NCI-H82 (cell line): ENCODE results near the gene BMPR1B.
"Not testable (repeated sequence)": the region's sequence is repeated elsewhere in the genome, so short reads cannot be mapped to it uniquely, and the experiment has no call there.

Source experiments
- DNase-seq: peaks from one replicate; lab custom pipeline; 2025; lab: John Stamatoyannopoulos, UW

Gene BMPR1B

GRCh38 chr4:95038791-95039190 lies 281.0 kb downstream of the BMPR1B start:
- no peak for DNase-seq

DNA sequence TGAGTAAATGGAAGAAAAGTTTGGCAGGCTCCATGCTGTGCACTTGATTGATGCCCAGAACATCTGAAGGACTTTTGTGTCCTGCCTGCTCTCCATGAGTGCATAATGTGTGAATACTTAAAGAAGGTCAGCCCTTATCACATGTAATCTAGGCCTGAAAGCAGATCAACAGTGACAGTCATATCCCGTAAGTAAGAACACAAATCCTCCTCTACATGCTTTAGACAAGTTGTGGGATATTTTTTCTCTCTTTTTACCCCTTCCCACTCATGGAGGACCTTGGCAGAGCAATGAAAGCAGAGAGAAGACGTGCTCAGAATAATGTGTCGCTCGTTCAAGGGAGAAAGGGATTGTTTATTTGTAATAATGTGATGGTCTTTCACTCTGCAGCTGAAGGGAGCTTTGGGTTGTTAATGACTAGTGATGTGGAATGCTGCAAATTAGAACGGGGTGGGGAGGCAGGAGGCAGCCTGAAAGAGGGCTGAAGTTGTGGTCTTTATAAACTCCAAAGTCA lies 286.6 kb downstream of the BMPR1B start:
- DNase-seq, result no peak

- DNase-seq, result no peak
Measured at GRCh38 chr4:95045429-95045828, 287.7 kb downstream of the BMPR1B start.

DNA sequence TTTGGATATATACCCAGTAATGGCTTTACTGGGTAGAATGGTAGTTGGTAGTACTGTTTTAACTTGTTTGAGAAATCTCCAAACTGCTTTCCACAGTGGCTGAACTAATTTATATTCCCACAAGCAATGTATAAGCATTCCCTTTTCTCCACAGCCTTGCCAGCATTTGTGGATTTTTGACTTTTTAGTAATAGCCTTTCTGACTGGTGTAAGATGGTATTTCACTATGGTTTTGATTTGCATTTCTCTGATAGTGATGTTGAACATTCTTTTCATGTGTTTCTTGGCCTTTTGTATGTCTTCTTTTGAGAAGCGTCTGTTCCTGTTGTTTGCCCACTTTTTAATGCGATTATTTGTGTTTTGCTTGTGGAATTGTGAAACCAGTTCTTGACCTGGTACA lies 290.5 kb downstream of the BMPR1B start:
- DNase-seq, result no peak

DNA sequence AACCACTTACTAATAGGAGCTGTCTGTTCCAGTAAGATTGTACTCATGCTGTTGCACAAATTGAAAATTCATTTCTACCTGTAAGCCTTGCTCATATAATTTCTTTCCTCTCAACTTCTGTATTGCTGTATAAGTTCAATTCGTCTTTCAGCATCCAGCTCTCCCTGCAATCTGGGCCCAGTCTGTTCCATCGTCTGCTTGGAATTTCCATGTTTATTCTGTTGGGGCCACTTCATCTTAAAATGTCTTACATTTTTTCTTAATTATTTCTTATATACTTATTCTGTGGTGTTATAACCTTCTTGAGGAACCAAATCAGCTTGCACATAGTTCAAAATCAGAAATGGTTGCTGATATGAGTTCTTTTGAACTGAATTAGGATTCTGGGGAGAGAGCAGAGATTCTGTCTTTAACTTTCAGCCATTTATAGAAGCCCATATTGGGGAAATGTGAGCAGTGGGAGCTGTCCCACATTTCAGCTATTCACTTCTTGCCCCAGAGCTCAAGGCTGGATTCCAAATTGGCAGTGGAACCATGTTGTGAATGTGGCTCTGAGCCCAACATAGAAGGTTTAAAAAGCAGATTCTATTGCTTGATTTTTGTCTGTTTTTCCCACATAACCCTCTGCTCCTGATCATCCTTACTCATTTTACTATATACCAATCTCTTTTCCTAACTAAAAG lies 291.9 kb downstream of the BMPR1B start:
- no peak for DNase-seq

DNA sequence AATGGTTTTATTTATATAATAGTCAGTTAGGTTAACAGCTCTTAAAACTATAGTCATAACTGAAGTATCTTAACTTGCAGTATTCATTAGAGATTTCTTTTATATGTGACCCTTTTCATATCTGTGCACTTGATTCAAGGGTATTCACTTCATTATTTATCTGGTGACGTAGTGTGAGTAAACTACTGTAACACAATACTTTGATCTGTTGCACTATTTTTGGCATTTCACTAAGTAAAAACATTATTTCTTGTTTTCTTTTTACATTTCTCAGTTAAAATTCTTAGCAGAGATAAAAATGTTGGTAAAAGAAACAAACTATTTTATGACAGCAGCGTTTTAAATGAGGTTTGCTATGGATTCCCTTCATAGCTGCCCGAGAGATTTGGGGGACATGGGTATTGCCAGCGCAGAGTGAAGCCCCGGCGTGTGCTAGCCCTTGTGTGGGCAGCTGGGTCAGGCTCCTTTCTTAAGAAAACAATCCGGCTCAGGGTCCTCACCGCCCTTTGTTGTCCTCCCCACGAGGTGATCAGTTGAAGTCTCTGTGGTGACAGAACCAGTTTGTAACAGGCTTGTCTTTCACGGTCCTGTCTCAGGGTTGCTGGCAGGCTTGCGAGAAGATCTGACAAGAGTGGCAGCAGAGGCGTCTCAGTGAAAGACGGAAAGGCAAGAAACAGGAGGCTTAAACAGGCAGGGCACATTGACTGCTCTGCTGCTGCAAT lies 293.4 kb downstream of the BMPR1B start:
- DNase-seq, result no peak

DNA sequence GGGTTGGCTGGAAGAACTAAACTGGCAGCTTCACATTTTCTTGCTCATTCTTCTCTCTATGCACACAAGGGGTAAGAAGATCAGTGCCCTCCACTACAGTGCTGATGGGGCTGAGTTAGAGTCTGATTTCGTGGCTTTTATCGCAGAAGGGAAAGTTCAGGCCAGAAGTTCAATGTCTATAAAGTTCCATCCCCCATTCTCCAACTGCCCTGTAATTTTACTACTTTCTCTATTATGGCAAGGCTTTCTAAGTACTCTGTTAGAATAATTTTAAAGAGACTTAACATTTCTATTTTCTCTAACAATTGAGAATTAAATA lies 293.9 kb downstream of the BMPR1B start:
- no peak for DNase-seq

DNA sequence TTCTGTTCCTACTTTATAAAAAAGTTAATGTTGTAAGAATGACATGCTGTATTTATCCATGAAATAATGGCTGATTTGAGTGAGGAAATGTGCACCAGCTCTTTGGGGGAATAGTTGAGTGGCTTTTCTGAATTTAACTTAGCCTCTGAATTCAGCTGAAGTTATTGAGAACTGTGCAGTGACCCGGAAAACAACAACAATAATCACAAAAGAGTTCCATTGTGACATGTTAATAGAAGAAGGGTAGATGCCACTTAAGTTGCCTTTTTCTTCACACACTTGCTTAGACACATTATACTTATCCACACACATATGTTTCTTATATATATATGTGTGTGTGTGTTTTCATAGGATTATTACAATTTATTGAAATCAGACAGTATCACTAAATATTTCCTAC lies 301.2 kb downstream of the BMPR1B start:
- no peak for DNase-seq

DNA sequence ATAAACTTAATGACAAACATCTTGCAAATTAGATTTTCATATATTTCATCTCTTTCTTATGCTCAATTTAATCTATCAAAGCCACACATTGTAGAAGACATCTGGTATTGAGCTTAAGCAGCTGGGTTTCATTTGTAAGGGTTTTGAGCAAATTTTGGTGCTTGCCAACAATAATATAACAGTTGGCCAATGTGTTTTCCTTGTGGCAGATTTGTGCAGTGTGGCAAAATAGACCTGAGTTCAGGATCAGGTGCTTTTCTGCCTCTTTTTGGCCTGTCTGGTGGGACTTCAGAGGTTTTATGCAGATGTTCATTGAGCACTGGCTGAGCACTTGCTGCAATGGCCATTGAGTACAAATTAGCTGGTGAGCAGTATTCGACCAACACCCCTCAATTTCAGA lies 301.9 kb downstream of the BMPR1B start:
- DNase-seq, result no peak

- no peak for DNase-seq
Measured at GRCh38 chr4:95061220-95061619, 303.5 kb downstream of the BMPR1B start.

GRCh38 chr4:95061801-95062200 lies 304.0 kb downstream of the BMPR1B start:
- DNase-seq, result not testable (repeated sequence)

GRCh38 chr4:95066050-95066449 lies 308.3 kb downstream of the BMPR1B start:
- no peak for DNase-seq

DNA sequence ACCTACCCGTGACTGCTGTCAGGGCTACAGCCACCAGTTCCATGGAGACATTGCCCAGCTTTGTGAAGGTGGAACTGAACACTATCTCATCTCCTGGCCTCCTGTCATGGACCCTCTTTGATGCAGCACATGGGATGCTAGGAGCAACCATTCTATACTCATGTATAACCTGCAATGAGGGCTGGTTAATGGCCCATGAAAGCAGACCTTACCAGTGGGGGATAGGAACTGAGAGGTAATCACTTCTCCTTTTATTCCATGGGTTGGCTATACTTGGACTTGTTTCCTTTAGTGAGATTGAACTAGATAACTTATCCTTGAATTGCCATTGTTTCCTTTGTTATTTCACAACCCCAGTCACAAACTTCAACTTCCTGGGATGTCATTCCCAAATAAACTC lies 310.6 kb downstream of the BMPR1B start:
- no peak for DNase-seq

DNA sequence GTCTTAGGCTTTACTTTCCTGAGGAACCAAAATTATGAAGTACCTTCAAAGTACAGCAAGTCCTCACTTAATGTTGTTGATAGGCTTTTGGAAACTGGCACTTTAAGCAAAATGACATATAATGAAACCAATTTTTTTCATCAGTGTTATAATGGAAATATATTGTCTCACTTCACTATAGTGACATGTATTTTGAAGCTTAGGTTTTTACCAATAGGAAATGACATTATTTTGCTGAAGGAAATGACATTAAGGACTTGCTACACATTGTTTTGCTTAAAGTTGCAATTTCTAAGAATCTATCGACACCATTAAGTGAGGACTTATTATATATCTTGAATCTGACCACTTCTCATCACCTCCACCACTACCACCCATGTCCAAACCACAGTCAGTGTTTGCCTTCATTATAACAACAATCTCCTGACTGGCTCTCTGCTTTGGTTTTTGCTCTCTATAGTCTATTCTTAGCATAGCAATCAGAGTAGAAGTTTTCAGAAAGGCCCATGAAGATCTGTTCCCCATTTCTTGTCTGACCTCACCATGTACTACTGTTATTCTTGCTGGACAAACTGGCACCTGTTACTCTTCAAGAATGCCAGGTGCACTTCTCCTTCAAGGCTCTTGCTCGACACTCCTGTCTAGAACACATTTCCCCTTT lies 311.2 kb downstream of the BMPR1B start:
- DNase-seq, result no peak

- no peak for DNase-seq
Measured at GRCh38 chr4:95071851-95072250, 314.1 kb downstream of the BMPR1B start.

- DNase-seq, result no peak
Measured at GRCh38 chr4:95073646-95074045, 315.9 kb downstream of the BMPR1B start.

- DNase-seq, result no peak
Measured at GRCh38 chr4:95077864-95078263, 320.1 kb downstream of the BMPR1B start.

DNA sequence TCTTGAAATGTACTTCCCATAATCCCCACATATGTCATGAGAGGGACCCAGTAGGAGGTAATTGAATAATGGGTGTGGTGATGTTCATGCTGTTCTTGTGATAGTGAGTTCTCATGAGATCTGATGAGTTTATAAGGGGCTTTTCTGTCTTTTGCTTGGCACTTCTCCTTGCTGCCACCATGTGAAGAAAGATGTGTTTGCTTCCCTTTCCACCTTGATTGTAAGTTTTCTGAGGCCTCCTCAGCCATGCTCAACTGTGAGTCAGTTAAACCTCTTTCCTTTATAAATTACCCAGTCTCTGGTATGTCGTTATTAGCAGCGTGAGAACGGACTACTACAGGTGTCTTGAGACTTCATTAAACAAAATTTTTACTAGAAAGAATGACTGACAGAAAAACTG lies 323.2 kb downstream of the BMPR1B start:
- DNase-seq, result no peak

DNA sequence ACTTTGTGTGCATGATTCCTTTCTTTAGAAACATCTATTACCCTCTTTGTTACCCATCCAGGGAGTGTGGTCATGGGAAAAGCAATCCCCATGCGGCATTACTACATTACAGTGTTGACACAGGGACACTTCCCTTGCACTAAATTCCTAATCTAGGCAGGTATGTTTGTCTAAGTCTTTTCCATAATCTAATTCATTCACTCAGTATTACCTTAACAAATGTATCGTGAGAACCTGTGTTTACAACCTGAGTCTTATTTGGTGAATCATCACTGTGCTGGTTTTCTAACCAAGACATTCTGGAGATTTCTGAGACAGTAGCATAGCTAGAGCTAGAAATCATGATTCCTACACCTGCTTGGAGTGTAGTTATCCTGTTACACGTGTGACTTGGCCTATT lies 326.8 kb downstream of the BMPR1B start:
- DNase-seq, result no peak

DNA sequence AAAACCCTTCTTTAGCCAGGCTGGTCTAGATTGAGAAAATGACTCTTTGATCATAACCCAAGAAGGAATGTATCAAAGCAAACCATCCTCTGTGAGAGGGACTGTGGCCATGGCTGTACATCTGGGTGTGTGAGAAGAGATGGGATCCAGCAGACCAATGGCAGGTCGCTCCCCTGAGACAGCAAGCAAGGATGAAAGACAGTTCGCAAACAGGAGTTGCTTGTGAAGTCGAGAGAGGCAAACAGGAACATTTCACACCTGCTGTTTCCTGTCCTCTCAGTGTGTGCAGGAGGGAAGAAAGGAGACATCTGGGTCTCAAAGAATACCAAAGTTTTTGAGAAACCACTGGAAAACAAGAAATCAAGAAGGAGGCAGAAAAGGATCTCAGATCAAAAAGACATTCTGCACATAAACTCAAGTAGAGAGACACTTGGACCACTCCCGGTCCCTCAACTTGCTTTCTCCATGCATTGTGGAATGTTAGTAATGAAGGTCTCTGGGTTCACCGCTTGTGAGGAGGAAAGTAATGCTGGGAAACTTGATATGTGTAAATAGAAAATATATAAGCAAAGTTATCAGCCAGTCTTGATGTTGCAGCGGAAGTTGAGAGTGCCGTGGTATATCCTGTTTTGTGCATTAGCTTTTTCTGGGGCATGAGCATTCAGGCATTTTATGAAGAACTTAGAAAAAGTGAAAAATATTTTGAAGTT lies 327.5 kb downstream of the BMPR1B start:
- no peak for DNase-seq

DNA sequence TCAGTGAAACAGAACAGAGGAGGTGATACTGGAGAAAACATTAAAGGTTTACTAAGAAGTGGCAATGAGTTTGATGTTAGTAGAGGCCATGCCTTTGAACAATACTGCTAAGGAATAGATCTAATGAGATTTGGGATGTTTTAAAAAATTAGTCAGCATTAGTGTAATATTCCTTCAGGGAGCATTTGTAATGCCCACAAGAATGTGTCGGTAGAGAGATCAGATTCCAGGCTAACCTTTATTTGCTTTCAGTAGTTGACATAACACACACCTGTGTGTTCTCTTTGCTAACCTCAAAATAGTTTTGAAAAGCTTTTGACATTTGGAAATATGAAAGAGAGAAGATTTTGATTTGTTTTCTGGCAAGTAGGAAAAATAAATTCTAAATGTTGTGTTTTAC lies 328.8 kb downstream of the BMPR1B start:
- no peak for DNase-seq

DNA sequence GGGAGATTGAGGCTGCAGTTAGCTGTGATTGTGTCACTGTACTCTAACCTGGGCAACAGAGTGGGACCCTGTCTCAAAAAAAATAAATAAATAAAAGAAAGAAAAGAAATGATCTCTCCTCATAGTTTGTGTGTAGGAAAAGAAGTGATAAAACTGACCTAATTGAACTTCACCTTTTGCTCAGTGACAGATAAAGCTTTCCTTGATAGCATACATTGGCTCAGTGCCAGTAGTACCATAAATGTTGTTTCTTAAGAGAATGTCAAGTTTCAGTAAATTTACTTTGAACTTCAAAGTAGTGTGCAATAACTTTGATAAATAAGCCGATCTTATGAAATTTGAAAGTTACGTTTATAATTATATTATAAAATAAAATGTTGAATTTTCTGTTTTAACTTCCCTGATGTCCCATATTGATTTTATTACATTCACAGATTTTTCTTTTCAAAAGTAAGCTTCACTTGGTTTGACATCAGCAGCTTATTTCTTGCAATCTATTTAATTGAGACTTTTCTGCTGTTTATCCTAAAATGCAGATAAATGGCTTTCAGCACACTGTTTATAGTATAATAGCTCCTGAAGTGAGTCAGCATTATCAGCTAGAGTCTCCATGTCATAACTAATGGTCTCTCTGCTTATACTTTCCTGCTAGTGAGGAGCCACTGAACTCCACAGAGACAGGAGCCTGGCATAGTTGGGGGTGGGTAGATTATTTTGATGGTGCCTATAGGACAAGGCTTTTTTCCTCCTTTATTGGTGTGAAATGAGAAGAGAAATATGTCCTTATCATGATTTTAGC lies 330.1 kb downstream of the BMPR1B start:
- DNase-seq, result peak; percentile 1
